Epithelial cell of esophagus (primary cell): ENCODE results near the gene SLC30A7.
"Not testable (repeated sequence)": the region's sequence is repeated elsewhere in the genome, so short reads cannot be mapped to it uniquely, and the experiment has no call there.

Source experiments
- DNase-seq: peaks from one replicate; pipeline ENCODE4 v3.0.0; 2010; ENCODE audit warnings: low read depth
- H3K4me3 ChIP-seq: 2 replicates; pipeline ENCODE4 v1.5.1; 2011; ENCODE audit warnings: mild to moderate bottlenecking, low read length, control low read depth
- CTCF ChIP-seq: IDR thresholded peaks from 2 replicates; pipeline ENCODE4 v1.5.1; 2011; ENCODE audit warnings: low read depth, mild to moderate bottlenecking, low read length, control low read depth, inconsistent platforms; ENCODE audit not compliant: insufficient read depth; ENCODE audit errors: missing control alignments

Gene SLC30A7

GRCh38 chr1:100924212-100924611 is 28.3 kb downstream of the SLC30A7 start:
- no peak overlapping the region for H3K4me3 ChIP-seq
- peak; percentile 51 for DNase-seq
- TF ChIP-seq CTCF: no peak

- H3K4me3 ChIP-seq: no peak overlapping the region
- no peak for DNase-seq
- no peak for TF ChIP-seq CTCF
Measured at GRCh38 chr1:100924991-100925390, 29.1 kb downstream of the SLC30A7 start.

GRCh38 chr1:100926240-100926639 is 30.4 kb downstream of the SLC30A7 start:
- H3K4me3 ChIP-seq: no peak overlapping the region
- no peak for DNase-seq
- TF ChIP-seq CTCF: no peak

GRCh38 chr1:100927276-100927675 is 31.4 kb downstream of the SLC30A7 start:
- H3K4me3 ChIP-seq: no peak overlapping the region
- DNase-seq: peak; percentile 41
- TF ChIP-seq CTCF: no peak

- no peak for DNase-seq
- peak; percentile 10 for TF ChIP-seq CTCF
- no peak overlapping the region for H3K4me3 ChIP-seq
Measured at GRCh38 chr1:100928128-100928527, 32.2 kb downstream of the SLC30A7 start.

- DNase-seq: no peak
- TF ChIP-seq CTCF: no peak
- H3K4me3 ChIP-seq: no peak overlapping the region
Measured at GRCh38 chr1:100930494-100930893, 34.6 kb downstream of the SLC30A7 start.

GRCh38 chr1:100931716-100932115 is 35.8 kb downstream of the SLC30A7 start:
- no peak overlapping the region for H3K4me3 ChIP-seq
- no peak for DNase-seq
- TF ChIP-seq CTCF: no peak

- not testable (repeated sequence) for H3K4me3 ChIP-seq, DNase-seq
Measured at GRCh38 chr1:100933555-100933954, 37.7 kb downstream of the SLC30A7 start.
